ENCODE measurements around the gene LHFPL4. TPM values are rescaled to one million over a fixed set of nuclear protein-coding genes. Genes with fewer than 3 reads are reported as not detected.
A peak's percentile ranks its signal among the peaks of the same experiment; 100 is the strongest.

LHFPL4 gene
- total RNA-seq, 6 donors from 2014 or later, result 0.52 TPM; not detected in 5

GRCh38 chr3:9469986-9470385 is 83.6 kb downstream of the LHFPL4 start:
- DNase-seq, result no peak
- no peak overlapping the region for H3K27ac ChIP-seq
- peaks cover 56 to 100% (median 89%) of the 10 kb centered on the region in 4 donors for H3K36me3 ChIP-seq
- no peaks in the 10 kb centered on the region for H3K9me3 ChIP-seq
- no peaks in the 10 kb centered on the region for H3K4me1 ChIP-seq
- H3K27me3 ChIP-seq, result no peaks in the 10 kb centered on the region
- H3K4me3 ChIP-seq, result no peak overlapping the region
- 92 to 95% methylated on average over 3 of the region's 3 CpGs for WGBS, 2 donors
- TF ChIP-seq EP300 (IDR thresholded peaks at IDR 0.05), result no peak
- no peak for TF ChIP-seq POLR2A (IDR thresholded peaks at IDR 0.05)
- TF ChIP-seq CTCF (IDR thresholded peaks at IDR 0.05), result no peak
- no peak for TF ChIP-seq POLR2AphosphoS5 (IDR thresholded peaks at IDR 0.05)
- ATAC-seq (ENCODE audit: low FRiP score in 2 of 2), result no peak

- H3K4me1 ChIP-seq, result no peaks in the 10 kb centered on the region
- peaks cover 52 to 100% (median 89%) of the 10 kb centered on the region in 4 donors for H3K36me3 ChIP-seq
- H3K27me3 ChIP-seq, result no peaks in the 10 kb centered on the region
- DNase-seq (no peak), ATAC-seq (ENCODE audit: low FRiP score in 2 of 2) (no peak)
- 81 to 88% methylated on average over 7 of the region's 7 CpGs for WGBS, 2 donors
- H3K4me3 ChIP-seq, result no peak overlapping the region
- TF ChIP-seq CTCF (IDR thresholded peaks at IDR 0.05), result no peak
- TF ChIP-seq EP300 (IDR thresholded peaks at IDR 0.05), result no peak
- no peak for TF ChIP-seq POLR2A (IDR thresholded peaks at IDR 0.05)
- no peak for TF ChIP-seq POLR2AphosphoS5 (IDR thresholded peaks at IDR 0.05)
- H3K9me3 ChIP-seq, result no peaks in the 10 kb centered on the region
- no peak overlapping the region for H3K27ac ChIP-seq
These were observed 85.2 kb downstream of the LHFPL4 start for GRCh38 chr3:9468460-9468859.

- TF ChIP-seq CTCF (IDR thresholded peaks at IDR 0.05) (no peak), POLR2A (IDR thresholded peaks at IDR 0.05) (no peak), EP300 (IDR thresholded peaks at IDR 0.05) (no peak), POLR2AphosphoS5 (IDR thresholded peaks at IDR 0.05) (no peak)
- DNase-seq, result no peak
- Histone ChIP-seq H3K27ac (no peak overlapping the region), H3K36me3 (peaks cover 49 to 100% (median 88%) of the 10 kb centered on the region in 4 donors), H3K4me3 (no peak overlapping the region), H3K4me1 (no peaks in the 10 kb centered on the region), H3K9me3 (no peaks in the 10 kb centered on the region), H3K27me3 (no peaks in the 10 kb centered on the region)
- 89 to 93% methylated on average over 3 of the region's 3 CpGs for WGBS, 2 donors
- ATAC-seq (ENCODE audit: low FRiP score in 2 of 2), result no peak
These were observed 86.2 kb downstream of the LHFPL4 start for GRCh38 chr3:9467451-9467850.

GRCh38 chr3:9455596-9456131 is 98.0 kb downstream of the LHFPL4 start:
- Histone ChIP-seq H3K4me1 (peaks cover 0 to 5% (median 2%) of the 10 kb centered on the region in 4 donors), H3K27ac (no peak overlapping the region), H3K27me3 (no peaks in the 10 kb centered on the region), H3K4me3 (no peak overlapping the region), H3K9me3 (no peaks in the 10 kb centered on the region), H3K36me3 (peaks cover 35 to 98% (median 53%) of the 10 kb centered on the region in 4 donors)
- no peak for TF ChIP-seq POLR2AphosphoS5 (IDR thresholded peaks at IDR 0.05)
- no peak for TF ChIP-seq POLR2A (IDR thresholded peaks at IDR 0.05)
- no peak for TF ChIP-seq EP300 (IDR thresholded peaks at IDR 0.05)
- no peak for TF ChIP-seq CTCF (IDR thresholded peaks at IDR 0.05)
- WGBS, 2 donors, result 100% methylated on average over 1 of the region's 1 CpG
- DNase-seq (no peak), ATAC-seq (ENCODE audit: low FRiP score in 2 of 2) (no peak)

GRCh38 chr3:9452417-9452816 is 101.2 kb downstream of the LHFPL4 start:
- no peaks in the 10 kb centered on the region for H3K9me3 ChIP-seq
- DNase-seq (no peak), ATAC-seq (ENCODE audit: low FRiP score in 2 of 2) (no peak)
- H3K4me3 ChIP-seq, result no peak overlapping the region
- WGBS, 2 donors, result 54 to 77% methylated on average over 2 of the region's 2 CpGs
- no peak for TF ChIP-seq POLR2A (IDR thresholded peaks at IDR 0.05)
- TF ChIP-seq CTCF (IDR thresholded peaks at IDR 0.05), result no peak
- TF ChIP-seq EP300 (IDR thresholded peaks at IDR 0.05), result no peak
- TF ChIP-seq POLR2AphosphoS5 (IDR thresholded peaks at IDR 0.05), result no peak
- H3K4me1 ChIP-seq, result peaks cover 0 to 5% (median 2%) of the 10 kb centered on the region in 4 donors
- H3K27ac ChIP-seq, result peak overlapping the region in 1 of 4 donors; percentile 19
- H3K36me3 ChIP-seq, result peaks cover 50 to 100% (median 63%) of the 10 kb centered on the region in 4 donors
- no peaks in the 10 kb centered on the region for H3K27me3 ChIP-seq

Data from upper lobe of left lung (tissue), 6 donors.